A673 (cell line): Measurements from ENCODE around the gene USP32. TPM values are rescaled to one million over a fixed set of nuclear protein-coding genes. Genes with fewer than 3 reads are reported as not detected.

Experiments
- BruUV-seq: library from RNA; stranded (reverse); fragments of 400-500 nt; replicated peaks from 2 replicates; lab custom pipeline; 2021; lab: Mats Ljungman, UMichigan
- CTCF ChIA-PET: fragments of 300-600 bp; sonication (Branson Sonifier 250); formaldehyde crosslinking; loops from one replicate; lab custom pipeline; 2022; ENCODE audit warnings: antibody characterized with exemption; lab: Charles Lee
- POLR2A ChIA-PET: fragments of 300-600 bp; sonication (Branson Sonifier 250); formaldehyde crosslinking; loops from one replicate; lab custom pipeline; 2022; ENCODE audit warnings: antibody characterized with exemption; ENCODE audit not compliant: low non-redundant PET; lab: Charles Lee
- DNase-seq: peaks from one replicate; pipeline ENCODE4 v3.0.0-alpha.2; 2015; ENCODE audit warnings: low spot score
- H3K27ac ChIP-seq: fragments of 200-600 bp; sonication (generic); 2 replicates; pipeline ENCODE4 v1.5.1; 2016; ENCODE audit warnings: mixed run types, low read depth, mild to moderate bottlenecking, mixed read lengths, antibody characterized with exemption, low read length; ENCODE audit not compliant: poor library complexity, severe bottlenecking
- H3K27me3 ChIP-seq: fragments of 200-600 bp; sonication (generic); replicated peaks from 2 replicates; pipeline ENCODE4 v1.6.1; 2017; ENCODE audit warnings: mixed run types, low read depth, mild to moderate bottlenecking, mixed read lengths, antibody characterized with exemption, low read length; ENCODE audit not compliant: insufficient read depth, poor library complexity
- H3K36me3 ChIP-seq: fragments of 200-600 bp; sonication (generic); 2 replicates; pipeline ENCODE4 v1.6.1; 2016; ENCODE audit warnings: mixed run types, mild to moderate bottlenecking, mixed read lengths, antibody characterized with exemption, low read length; ENCODE audit not compliant: insufficient read depth, poor library complexity, severe bottlenecking
- H3K4me1 ChIP-seq: fragments of 200-600 bp; sonication (generic); 2 replicates; pipeline ENCODE4 v1.6.1; 2017; ENCODE audit warnings: mixed run types, mild to moderate bottlenecking, mixed read lengths, antibody characterized with exemption, low read length; ENCODE audit not compliant: insufficient read depth, poor library complexity, severe bottlenecking
- H3K4me3 ChIP-seq: fragments of 200-600 bp; sonication (generic); 2 replicates; pipeline ENCODE4 v1.5.1; 2016; ENCODE audit warnings: low read depth, mixed run types, mild to moderate bottlenecking, mixed read lengths, low read length; ENCODE audit not compliant: poor library complexity, severe bottlenecking
- H3K9me3 ChIP-seq: fragments of 200-600 bp; sonication (generic); 2 replicates; pipeline ENCODE4 v1.6.1; 2016; ENCODE audit warnings: mixed run types, low read depth, mild to moderate bottlenecking, mixed read lengths, antibody characterized with exemption, low read length; ENCODE audit not compliant: poor library complexity, severe bottlenecking
- CTCF ChIP-seq: fragments of 300-800, 200-600 bp; sonication (generic); conservative IDR thresholded peaks from 2 replicates; pipeline ENCODE4 v1.5.1; 2017; ENCODE audit warnings: low read depth, mild to moderate bottlenecking, antibody characterized with exemption, low read length, moderate library complexity, mixed read lengths
- EZH2 ChIP-seq: fragments of 200-600 bp; sonication (generic); IDR thresholded peaks from 2 replicates; pipeline ENCODE4 v1.6.1; 2017; ENCODE audit warnings: borderline replicate concordance, low read depth, mild to moderate bottlenecking, mixed read lengths, antibody characterized with exemption, low read length; ENCODE audit not compliant: poor library complexity, severe bottlenecking
- intact Hi-C: fragments of 100-400 bp; cut with micrococcal nuclease; formaldehyde crosslinking; loops from one replicate; pipeline ENCODE4 v1.10.0; 2022; ENCODE audit not compliant: unreplicated experiment
- total RNA-seq: library from RNA; stranded (reverse); gene quantifications from 2 replicates; pipeline ENCODE4 v1.2.3, GENCODE V29; 2021

USP32 gene
- total RNA-seq, 1 experiment from 2014 or later, result 54.8 TPM

- H3K27me3 ChIP-seq, result no peaks in the 10 kb centered on the region
- intact Hi-C loops, result no loop called here
- CTCF ChIA-PET, result no interaction called here
- H3K36me3 ChIP-seq, result no peaks in the 10 kb centered on the region
- TF ChIP-seq CTCF, result no peak
- no peak for TF ChIP-seq EZH2
- POLR2A ChIA-PET, result no interaction called here
- no peak for DNase-seq
- no peaks in the 10 kb centered on the region for H3K9me3 ChIP-seq
- no peaks in the 10 kb centered on the region for H3K4me1 ChIP-seq
- H3K4me3 ChIP-seq, result no peak overlapping the region
- no TSS peak for BruUV-seq
- H3K27ac ChIP-seq, result no peak overlapping the region
Measured at GRCh38 chr17:60426596-60426995, 34.7 kb upstream of the USP32 start.

GRCh38 chr17:60425626-60426025 is 33.7 kb upstream of the USP32 start:
- Histone ChIP-seq H3K27me3 (no peaks in the 10 kb centered on the region), H3K4me1 (no peaks in the 10 kb centered on the region), H3K9me3 (no peaks in the 10 kb centered on the region), H3K4me3 (no peak overlapping the region), H3K27ac (no peak overlapping the region), H3K36me3 (no peaks in the 10 kb centered on the region)
- DNase-seq, result no peak
- intact Hi-C loops, result no loop called here
- ChIA-PET POLR2A (no interaction called here), CTCF (no interaction called here)
- TF ChIP-seq EZH2 (no peak), CTCF (no peak)
- BruUV-seq, result no TSS peak

GRCh38 chr17:60423865-60424264 is 31.9 kb upstream of the USP32 start:
- Histone ChIP-seq H3K9me3 (no peaks in the 10 kb centered on the region), H3K4me3 (no peak overlapping the region), H3K27ac (no peak overlapping the region), H3K36me3 (no peaks in the 10 kb centered on the region), H3K27me3 (no peaks in the 10 kb centered on the region), H3K4me1 (no peaks in the 10 kb centered on the region)
- DNase-seq, result no peak
- intact Hi-C loops, result loop anchor here (5.0 kb wide), 1 partner anchor 218 kb away; no protein-coding TSS in a partner anchor
- BruUV-seq, result no TSS peak
- ChIA-PET POLR2A (no interaction called here), CTCF (no interaction called here)
- no peak for TF ChIP-seq CTCF
- TF ChIP-seq EZH2, result no peak
